Testis (tissue), 3 donors: ENCODE data around the gene MINDY4. TPM values are rescaled to one million over a fixed set of nuclear protein-coding genes. Genes with fewer than 3 reads are reported as not detected.

ENCODE experiments used
- DNase-seq: peaks from one replicate; pipeline ENCODE4 v3.0.0-alpha.2; 2019
- H3K27ac ChIP-seq, 2 donors: fragments of 200-600 bp; sonication (generic); one replicate each; pipeline ENCODE4 v1.5.1; 2019
- H3K27me3 ChIP-seq: fragments of 200-600 bp; sonication (generic); one replicate; pipeline ENCODE4 v1.5.1; 2019
- H3K36me3 ChIP-seq: fragments of 200-600 bp; sonication (generic); one replicate; pipeline ENCODE4 v1.5.1; 2017; ENCODE audit warnings: low read depth; ENCODE audit errors: missing control alignments
- H3K4me1 ChIP-seq: fragments of 200-600 bp; sonication (generic); one replicate; pipeline ENCODE4 v1.5.1; 2019
- H3K4me3 ChIP-seq, 2 donors: fragments of 200-600 bp; sonication (generic); one replicate each; pipeline ENCODE4 v1.5.1; 2017 to 2019
- H3K9me3 ChIP-seq: fragments of 200-600 bp; sonication (generic); one replicate; pipeline ENCODE4 v1.5.1; 2017
- CTCF ChIP-seq, 3 experiments: fragments of 450-650 bp in 2 of 3; fragments of 200-600 bp in 1 of 3; sonication (generic) in 1 of 3; IDR thresholded peaks; one replicate each; pipeline ENCODE4 v1.5.1; 2016 to 2019; ENCODE audit warnings: antibody characterized with exemption in 3 of 3, mild to moderate bottlenecking in 2 of 3, moderate library complexity in 1 of 3
- POLR2A ChIP-seq: fragments of 450-650 bp; IDR thresholded peaks from one replicate; pipeline ENCODE4 v1.6.1; 2017; ENCODE audit warnings: antibody characterized with exemption, mild to moderate bottlenecking, moderate library complexity
- WGBS, 2 donors: methylation state at CpG; one replicate each; pipeline ENCODE4 v1.1.5; 2018; 5-methylcytosine and 5-hydroxymethylcytosine counted together
- intact Hi-C: fragments of 100-400 bp; cut with DNase I; formaldehyde crosslinking; loops from one replicate; pipeline ENCODE4 v1.15.1; 2023; ENCODE audit warnings: low total_unique reads
- polyA plus RNA-seq: library from polyadenylated mRNA; stranded (reverse); fragments of 350-450 nt; fragmentation: Illumina TruSeq; extraction: RNeasy Lipid Tissue Mini Kit (QIAGEN cat#74804); gene quantifications from one replicate; pipeline ENCODE4 v1.2.3, GENCODE V29; 2014; ENCODE audit warnings: low read depth, low replicate concordance; ENCODE audit not compliant: insufficient read depth
- total RNA-seq, 2 donors: library from RNA; depleted of rRNA; stranded (reverse); fragments of >200 nt; gene quantifications; one replicate each; pipeline ENCODE4 v1.2.3, GENCODE V29; 2016

The MINDY4 gene
- total and polyA plus RNA-seq, 3 donors from 2014 or later, result 25.3 to 51.7 (median 47.6) TPM

- TF ChIP-seq POLR2A (no peak), CTCF (IDR thresholded peaks at IDR 0.05) (no peak)
- WGBS, 2 donors, result 71 to 79% methylated on average over 12 of the region's 12 CpGs
- Histone ChIP-seq H3K36me3 (no peaks in the 10 kb centered on the region), H3K4me3 (no peak overlapping the region), H3K4me1 (no peaks in the 10 kb centered on the region), H3K27me3 (no peaks in the 10 kb centered on the region), H3K9me3 (no peaks in the 10 kb centered on the region), H3K27ac (peak overlapping the region in 1 of 2 donors; percentile 80)
- intact Hi-C loops, result no loop called here
- no peak for DNase-seq
Measured at GRCh38 chr7:30851651-30852307, 80.6 kb downstream of the MINDY4 start.

- H3K4me1 ChIP-seq, result no peaks in the 10 kb centered on the region
- no peaks in the 10 kb centered on the region for H3K36me3 ChIP-seq
- 80 to 89% methylated on average over 4 of the region's 4 CpGs for WGBS, 2 donors
- no peak overlapping the region for H3K4me3 ChIP-seq
- DNase-seq, result no peak
- H3K27ac ChIP-seq, result peak overlapping the region in 1 of 2 donors; percentile 80
- TF ChIP-seq POLR2A (no peak), CTCF (IDR thresholded peaks at IDR 0.05) (no peak)
- H3K27me3 ChIP-seq, result no peaks in the 10 kb centered on the region
- no peaks in the 10 kb centered on the region for H3K9me3 ChIP-seq
- intact Hi-C loops, result no loop called here
Measured at GRCh38 chr7:30852308-30852684, 81.1 kb downstream of the MINDY4 start.

GRCh38 chr7:30852744-30853288 is 81.6 kb downstream of the MINDY4 start:
- TF ChIP-seq CTCF (IDR thresholded peaks at IDR 0.05), result no peak
- no peak for TF ChIP-seq POLR2A
- H3K27ac ChIP-seq, result peak overlapping the region in 1 of 2 donors; percentile 80
- H3K36me3 ChIP-seq, result no peaks in the 10 kb centered on the region
- H3K9me3 ChIP-seq, result no peaks in the 10 kb centered on the region
- intact Hi-C loops, result no loop called here
- no peaks in the 10 kb centered on the region for H3K4me1 ChIP-seq
- WGBS, 2 donors, result 73 to 92% methylated on average over 3 to 10 of the region's 11 CpGs
- no peak overlapping the region for H3K4me3 ChIP-seq
- H3K27me3 ChIP-seq, result no peaks in the 10 kb centered on the region
- DNase-seq, result no peak

GRCh38 chr7:30853576-30853975 is 82.4 kb downstream of the MINDY4 start:
- TF ChIP-seq CTCF (IDR thresholded peaks at IDR 0.05) (no peak), POLR2A (no peak)
- Histone ChIP-seq H3K4me1 (no peaks in the 10 kb centered on the region), H3K27me3 (no peaks in the 10 kb centered on the region), H3K4me3 (no peak overlapping the region), H3K27ac (no peak overlapping the region), H3K36me3 (no peaks in the 10 kb centered on the region), H3K9me3 (no peaks in the 10 kb centered on the region)
- intact Hi-C loops, result no loop called here
- no peak for DNase-seq
- WGBS, 2 donors, result 60 to 83% methylated on average over 1 to 3 of the region's 3 CpGs

- DNase-seq, result no peak
- H3K4me3 ChIP-seq, result no peak overlapping the region
- 93 to 98% methylated on average over 3 of the region's 3 CpGs for WGBS, 2 donors
- no peaks in the 10 kb centered on the region for H3K27me3 ChIP-seq
- TF ChIP-seq CTCF (IDR thresholded peaks at IDR 0.05) (no peak), POLR2A (no peak)
- peaks cover under 1% of the 10 kb centered on the region for H3K4me1 ChIP-seq
- intact Hi-C loops, result no loop called here
- no peaks in the 10 kb centered on the region for H3K36me3 ChIP-seq
- H3K9me3 ChIP-seq, result no peaks in the 10 kb centered on the region
- H3K27ac ChIP-seq, result no peak overlapping the region
Measured at GRCh38 chr7:30855936-30856335, 84.7 kb downstream of the MINDY4 start.
